Ovary (tissue), 3 donors: Measurements from ENCODE around the gene MRPL38.

ENCODE experiments used
- CTCF ChIP-seq, 3 donors: fragments of 450-650 bp in 2 of 3; fragments of 200-600 bp in 1 of 3; IDR thresholded peaks; one replicate each; pipeline versions ENCODE4 v1.5.1 to v1.8.0; 2016 to 2022; ENCODE audit warnings: antibody characterized with exemption in 3 of 3, mild to moderate bottlenecking in 1 of 3
- POLR2A ChIP-seq: fragments of 450-650 bp; IDR thresholded peaks from one replicate; pipeline ENCODE4 v1.6.1; 2017; ENCODE audit warnings: antibody characterized with exemption, mild to moderate bottlenecking, moderate library complexity
- donor health status: DM: no; HTN: no; CAD: no.

- TF ChIP-seq POLR2A = no peak
- peak in 1 of 3 donors; percentile 60 for TF ChIP-seq CTCF (IDR thresholded peaks at IDR 0.05)
These were observed 48.5 kb downstream of the MRPL38 start for GRCh38 chr17:75856062-75856756.
